Suprapubic skin (tissue), 4 donors: ENCODE measurements around the gene PHF21A.

Experiments used
- CTCF ChIP-seq, 2 donors: fragments of 200-600 bp in 1 of 2; fragments of 450-650 bp in 1 of 2; sonication (generic) in 1 of 2; IDR thresholded peaks; one replicate each; pipeline ENCODE4 v1.5.1; 2016 to 2019; ENCODE audit warnings: antibody characterized with exemption in 2 of 2, mild to moderate bottlenecking in 1 of 2, moderate library complexity in 1 of 2
- EP300 ChIP-seq: sonication (generic); formaldehyde crosslinking; IDR thresholded peaks from one replicate; pipeline ENCODE4 v1.6.1; 2017; ENCODE audit warnings: antibody characterized with exemption
- POLR2A ChIP-seq, 2 donors: fragments of 450-650 bp; IDR thresholded peaks; one replicate each; pipeline ENCODE4 v1.6.1; 2017; ENCODE audit warnings: antibody characterized with exemption in 2 of 2, mild to moderate bottlenecking in 2 of 2, moderate library complexity in 2 of 2
- POLR2AphosphoS5 ChIP-seq, 3 donors: sonication (generic); formaldehyde crosslinking; IDR thresholded peaks; one replicate each; pipeline ENCODE4 v1.6.1; 2017; ENCODE audit warnings: antibody characterized with exemption in 3 of 3

DNA sequence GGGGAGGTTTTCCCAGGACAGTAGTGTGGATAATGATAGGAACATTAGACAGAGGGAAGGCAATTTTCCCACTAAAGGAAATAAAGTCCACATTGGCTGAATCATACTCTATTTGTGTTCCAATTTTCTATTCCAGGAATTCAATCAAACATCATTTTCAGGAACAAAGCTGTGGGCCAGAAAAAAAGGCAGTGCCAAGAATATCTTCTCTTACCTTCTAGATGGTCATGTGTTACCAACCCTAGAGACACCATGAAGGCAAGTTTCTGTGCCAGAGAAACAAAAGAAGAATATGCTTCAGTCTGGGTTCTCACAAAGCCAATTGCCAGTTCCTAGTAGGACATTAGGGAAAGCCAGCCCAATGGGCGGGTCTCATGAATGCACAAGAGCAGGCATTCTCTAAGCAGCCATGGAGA is 171.3 kb downstream of the PHF21A start:
- TF ChIP-seq CTCF (IDR thresholded peaks at IDR 0.05) (no peak), POLR2A (IDR thresholded peaks at IDR 0.05) (no peak), POLR2AphosphoS5 (IDR thresholded peaks at IDR 0.05) (no peak), EP300 (no peak)
